Fibroblast of villous mesenchyme (primary cell): ENCODE measurements around the gene GAS5. TPM values are rescaled to one million over a fixed set of nuclear protein-coding genes. Genes with fewer than 3 reads are reported as not detected.
A peak's percentile ranks its signal among the peaks of the same experiment; 100 is the strongest.

Experiments
- DNase-seq: peaks from one replicate; pipeline ENCODE4 v3.0.0-alpha.2; 2010; ENCODE audit warnings: low read depth
- H3K4me3 ChIP-seq: 2 replicates; pipeline ENCODE4 v1.5.1; 2011; ENCODE audit warnings: low read depth, mild to moderate bottlenecking, low read length
- CTCF ChIP-seq: IDR thresholded peaks from 2 replicates; pipeline ENCODE4 v1.5.1; 2012; ENCODE audit warnings: low read depth, mild to moderate bottlenecking, low read length; ENCODE audit not compliant: insufficient read depth
- total RNA-seq: library from RNA; depleted of rRNA; stranded (reverse); fragments of >200 nt; gene quantifications from 2 replicates; pipeline ENCODE4 v1.2.3, GENCODE V29; 2012

Gene GAS5
- total RNA-seq, result 277 and 367 TPM in 2 replicates

- peak within 1 kb of the TSS; percentile 82 for H3K4me3 ChIP-seq
- TF ChIP-seq CTCF, result no peak
- DNase-seq, result peak; percentile 100
These were observed at the start of gene GAS5 for GRCh38 chr1:173867753-173868265. Gene GAS5, minus strand, starts transcription at chr1:173867989.

GRCh38 chr1:173917149-173917548, 49.4 kb upstream of the GAS5 start, which contains the start of gene SERPINC1:
Gene SERPINC1, minus strand, starts transcription at chr1:173917327. Its CDS starts 68 bp downstream, at chr1:173917259.
- H3K4me3 ChIP-seq, result no peak within 1 kb of the TSS
- no peak for DNase-seq
- TF ChIP-seq CTCF, result no peak

- no peak for DNase-seq
- H3K4me3 ChIP-seq, result no peak overlapping the region
- TF ChIP-seq CTCF, result no peak
These were observed 48.9 kb upstream of the GAS5 start for GRCh38 chr1:173916667-173917066.

GRCh38 chr1:173915596-173915995, 47.8 kb upstream of the GAS5 start:
- H3K4me3 ChIP-seq, result no peak overlapping the region
- no peak for DNase-seq
- TF ChIP-seq CTCF, result no peak

GRCh38 chr1:173914366-173914871, 46.6 kb upstream of the GAS5 start:
- DNase-seq, result peak; percentile 17
- no peak overlapping the region for H3K4me3 ChIP-seq

GRCh38 chr1:173913111-173913510, 45.3 kb upstream of the GAS5 start:
- DNase-seq, result no peak
- no peak overlapping the region for H3K4me3 ChIP-seq
- TF ChIP-seq CTCF, result no peak

More at GRCh38 chr1:173914366-173914871, 46.6 kb upstream of the GAS5 start:
- peak; percentile 72 for TF ChIP-seq CTCF
